CD4-positive, alpha-beta T cell treated with Interleukin-4 for 1 hour (primary cell): ENCODE measurements around the gene NDUFV2.

Experiments
- DNase-seq, 2 donors: peaks; one replicate each; pipeline ENCODE4 v3.0.0-alpha.2; 2020 to 2022

Gene NDUFV2

DNA sequence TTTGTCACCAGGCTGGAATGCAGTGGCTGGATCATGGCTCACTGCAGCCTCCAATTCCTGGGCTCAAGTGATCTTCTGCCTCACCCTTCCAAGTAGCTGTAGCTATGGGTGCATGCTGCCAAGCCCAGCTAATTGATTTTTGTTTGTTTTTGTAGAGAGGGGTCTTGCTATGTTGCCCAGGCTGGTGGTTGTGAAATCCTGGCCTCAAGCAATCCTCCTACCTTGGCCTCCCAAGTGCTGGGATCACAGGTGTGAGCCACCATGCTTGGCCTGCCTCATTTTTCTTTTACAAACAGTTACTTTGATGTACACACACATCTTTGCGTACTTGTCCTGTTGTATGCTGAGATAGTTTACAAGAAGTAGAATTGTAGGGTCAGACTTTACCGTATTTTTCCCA lies 21.0 kb downstream of the NDUFV2 start:
- DNase-seq: no peak

GRCh38 chr18:9124824-9125223 lies 22.3 kb downstream of the NDUFV2 start:
- DNase-seq: no peak

GRCh38 chr18:9126337-9126736 lies 23.8 kb downstream of the NDUFV2 start:
- no peak for DNase-seq

GRCh38 chr18:9130195-9130594 lies 27.7 kb downstream of the NDUFV2 start:
- no peak for DNase-seq

DNA sequence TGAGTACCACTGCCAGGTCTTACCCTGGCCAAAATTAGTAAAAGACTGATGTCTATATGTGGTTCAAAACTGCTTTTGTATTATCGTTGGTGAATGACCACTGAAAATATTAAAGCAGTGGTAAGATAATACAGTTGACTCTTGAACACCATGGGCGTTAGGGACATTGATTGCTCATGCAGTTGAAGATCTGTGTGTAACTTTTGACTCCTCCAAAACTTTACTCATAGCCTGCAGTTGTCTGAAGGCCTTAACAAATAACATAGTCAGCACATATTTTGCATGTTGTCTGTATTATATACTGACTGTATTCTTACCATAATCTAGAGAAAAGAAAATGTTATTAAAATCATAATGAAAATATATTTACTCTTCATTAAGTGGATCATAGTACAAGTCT lies 28.3 kb downstream of the NDUFV2 start:
- DNase-seq: no peak

DNA sequence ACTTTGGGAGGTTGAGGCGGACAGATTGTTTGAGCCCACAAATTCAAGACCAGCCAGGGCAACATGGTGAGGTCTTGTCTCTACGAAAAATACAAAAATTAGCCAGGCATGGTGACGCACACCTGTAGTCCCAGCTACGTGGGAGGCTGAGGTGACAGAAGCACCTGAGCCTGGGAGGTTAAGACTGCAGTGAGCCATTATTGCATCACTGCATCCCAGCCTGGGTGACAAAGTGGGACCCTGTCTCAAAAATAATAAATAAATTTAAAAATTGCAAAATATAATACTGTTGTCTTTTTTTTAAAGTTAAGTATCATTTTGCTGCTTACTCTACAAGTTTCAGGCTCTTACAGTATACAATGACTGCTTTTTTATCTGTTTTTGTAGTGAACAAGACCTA lies 30.1 kb downstream of the NDUFV2 start:
- DNase-seq: no peak

DNA sequence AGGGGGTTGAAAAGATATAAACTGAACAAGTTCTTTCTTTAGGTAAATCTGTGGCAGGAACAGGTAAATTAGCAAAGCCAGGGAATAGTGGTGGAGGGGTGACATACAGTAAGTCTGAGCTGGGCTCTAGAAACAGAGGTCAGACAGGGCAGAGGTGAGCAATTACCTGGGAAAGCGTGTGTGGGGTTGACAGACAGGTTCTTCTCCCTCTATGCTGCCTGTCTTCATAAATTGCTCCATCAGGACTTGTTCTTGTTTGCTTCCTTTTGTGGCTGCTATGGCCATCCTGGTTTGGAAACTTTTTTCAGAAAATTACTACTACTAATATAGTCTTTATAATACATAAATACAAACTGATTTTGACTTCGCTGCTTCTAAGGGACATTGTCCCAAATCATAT lies 30.7 kb downstream of the NDUFV2 start:
- no peak for DNase-seq

DNA sequence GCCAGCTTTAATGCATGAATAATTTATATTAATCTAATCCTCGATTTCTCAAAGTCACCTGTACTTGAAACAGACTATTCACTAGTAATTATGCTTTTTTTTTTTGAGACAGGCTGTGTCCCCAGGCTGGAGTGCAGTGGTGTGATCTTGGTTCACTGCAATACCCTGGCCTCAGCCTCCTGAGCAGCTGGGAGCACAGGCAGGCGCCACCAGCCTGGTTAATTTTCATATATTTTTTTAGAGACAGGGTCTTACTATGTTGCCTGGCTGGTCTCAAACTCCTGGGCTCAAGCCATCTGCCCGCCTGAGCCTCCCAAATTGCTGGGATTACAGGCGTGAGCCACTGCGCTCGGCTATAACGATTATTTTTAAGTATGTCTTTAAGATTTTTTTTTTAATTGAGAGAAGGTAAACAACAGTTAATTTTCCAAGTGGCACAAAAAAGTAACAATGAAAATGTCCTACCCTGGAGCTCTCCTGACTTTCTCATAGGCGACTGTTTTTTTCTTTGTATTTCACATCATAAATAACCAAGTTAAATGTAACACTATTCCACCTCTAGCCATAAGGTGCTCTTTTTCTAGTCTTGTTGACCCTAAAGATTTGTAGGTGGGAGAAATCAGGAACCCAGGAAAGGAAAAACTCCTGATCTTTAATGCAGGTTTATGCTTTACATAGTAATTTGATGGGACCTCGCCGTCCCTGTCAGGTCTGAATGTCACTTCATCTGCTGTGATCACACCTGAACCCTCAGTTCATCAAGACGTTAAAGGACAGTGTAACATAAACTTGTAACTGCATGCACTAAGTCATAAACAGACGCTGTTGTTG lies 32.8 kb downstream of the NDUFV2 start:
- no peak for DNase-seq

DNA sequence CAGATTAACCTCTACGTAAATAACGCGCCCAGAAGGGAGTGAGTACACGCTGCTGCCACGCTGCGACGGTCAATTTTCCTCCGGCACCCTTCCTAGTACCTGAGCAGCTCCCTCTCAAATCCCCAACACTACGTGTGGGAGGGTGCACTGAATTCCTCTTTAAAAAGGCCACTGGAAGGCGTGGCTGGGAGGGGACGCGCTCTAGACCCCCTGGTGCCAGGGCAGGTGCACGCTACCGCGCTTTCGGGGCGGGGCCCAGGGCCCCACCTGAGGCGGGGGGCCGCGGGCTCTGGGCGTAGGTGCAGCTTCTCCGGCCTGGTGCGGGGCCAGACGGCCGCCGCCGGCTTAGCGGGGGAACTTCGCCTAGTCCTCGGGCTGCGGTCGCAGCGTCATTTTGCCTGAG lies 33.4 kb downstream of the NDUFV2 start:
- no peak for DNase-seq

GRCh38 chr18:9136315-9137155 lies 34.0 kb downstream of the NDUFV2 start, which contains the start of gene ANKRD12:
Gene ANKRD12 (plus strand): TSS chr18:9136781. CDS start chr18:9182433, 45,652 bp downstream.
- peak; percentile 99 for DNase-seq

GRCh38 chr18:9137168-9138066 lies 34.9 kb downstream of the NDUFV2 start:
- DNase-seq: peak; percentile 76 to 79

DNA sequence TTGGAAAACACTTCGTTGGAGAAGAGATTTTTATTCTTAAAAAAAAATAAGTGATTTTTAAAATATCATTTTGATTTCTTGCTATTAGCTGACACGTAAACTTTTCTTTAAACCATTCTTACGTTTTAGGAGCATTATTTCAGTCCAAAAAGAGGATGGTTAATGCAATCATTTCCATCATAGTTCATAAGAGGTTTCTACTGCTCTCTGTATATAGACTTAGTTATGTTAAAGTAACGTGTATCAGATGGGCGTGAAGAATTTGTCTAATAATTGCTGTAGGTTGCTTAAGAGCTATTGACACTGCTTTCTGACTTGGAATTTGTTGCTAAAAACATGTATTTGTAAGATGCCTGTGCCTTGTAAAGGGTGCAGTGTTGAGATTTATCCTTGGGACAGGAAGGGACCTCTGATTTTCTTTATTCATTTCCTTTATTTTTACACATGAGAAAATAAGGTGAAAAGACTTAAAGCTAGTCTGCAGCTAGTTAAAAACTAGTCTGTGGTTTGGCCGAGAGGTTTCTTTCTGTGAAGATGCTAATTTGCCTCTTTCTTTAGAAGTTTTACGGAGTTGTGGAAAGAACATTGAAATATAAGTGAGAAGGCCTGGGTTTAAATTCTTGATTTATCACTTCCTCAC lies 37.0 kb downstream of the NDUFV2 start:
- DNase-seq: peak in 1 of 2 donors; percentile 43

- DNase-seq: peak in 1 of 2 donors; percentile 39
Observed at GRCh38 chr18:9140381-9140780, 37.9 kb downstream of the NDUFV2 start.

DNA sequence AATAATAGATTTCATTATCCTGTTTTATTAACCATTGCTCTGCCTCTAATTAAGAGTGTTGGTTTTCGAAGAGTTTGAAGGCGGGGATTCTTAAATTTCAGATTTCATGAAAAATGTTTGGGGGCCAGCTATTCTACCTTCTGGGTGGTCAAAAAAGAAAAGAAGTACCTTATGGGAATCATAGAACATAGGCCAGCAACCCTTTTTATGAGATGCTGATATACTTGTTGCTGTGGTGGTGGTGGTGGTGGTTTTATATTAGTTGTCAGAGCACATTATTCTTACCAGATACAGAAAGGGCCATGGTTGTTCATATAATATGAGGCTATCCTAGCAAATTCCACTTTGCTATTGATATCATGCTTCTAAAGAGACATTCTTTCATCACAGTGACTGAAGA lies 38.5 kb downstream of the NDUFV2 start:
- DNase-seq: no peak

GRCh38 chr18:9146224-9146623 lies 43.7 kb downstream of the NDUFV2 start:
- DNase-seq: no peak

GRCh38 chr18:9147440-9148202 lies 45.1 kb downstream of the NDUFV2 start:
- peak; percentile 54 to 78 for DNase-seq

DNA sequence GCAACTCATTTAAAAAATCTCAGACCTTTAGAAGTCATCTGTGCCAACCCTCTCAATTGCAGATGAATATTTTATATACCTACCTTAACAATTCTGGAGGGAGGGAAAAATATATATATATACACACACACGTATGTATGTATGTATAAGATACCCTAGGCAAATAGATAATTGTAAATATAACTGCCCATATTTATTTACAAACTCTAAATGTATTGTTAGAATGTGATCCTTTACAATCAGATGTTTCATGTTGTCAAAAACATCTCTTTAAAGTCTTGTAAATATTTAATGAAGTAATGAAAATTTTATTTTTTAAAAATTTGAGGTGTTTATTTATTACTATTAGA lies 45.7 kb downstream of the NDUFV2 start:
- DNase-seq: no peak

GRCh38 chr18:9150121-9150520 lies 47.6 kb downstream of the NDUFV2 start:
- DNase-seq: no peak

DNA sequence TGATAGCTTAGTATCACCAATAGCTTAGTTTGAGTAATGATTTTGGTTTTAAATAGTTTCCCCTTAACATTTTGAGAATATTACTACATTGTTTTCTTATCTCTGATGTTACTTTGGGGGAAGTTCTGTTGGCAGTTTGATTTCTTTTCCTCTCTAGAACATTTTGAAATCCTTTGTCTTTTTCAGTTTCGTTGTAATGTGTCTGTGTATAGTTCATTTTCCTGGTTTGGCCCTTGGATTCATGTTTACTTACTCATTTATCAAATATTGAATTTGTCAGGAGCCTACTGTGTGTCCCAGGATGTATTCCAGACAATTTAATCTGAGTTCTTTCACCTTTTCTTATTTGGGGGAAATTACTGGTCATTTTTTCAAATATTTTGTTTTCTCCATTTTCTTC lies 50.8 kb downstream of the NDUFV2 start:
- no peak for DNase-seq

DNA sequence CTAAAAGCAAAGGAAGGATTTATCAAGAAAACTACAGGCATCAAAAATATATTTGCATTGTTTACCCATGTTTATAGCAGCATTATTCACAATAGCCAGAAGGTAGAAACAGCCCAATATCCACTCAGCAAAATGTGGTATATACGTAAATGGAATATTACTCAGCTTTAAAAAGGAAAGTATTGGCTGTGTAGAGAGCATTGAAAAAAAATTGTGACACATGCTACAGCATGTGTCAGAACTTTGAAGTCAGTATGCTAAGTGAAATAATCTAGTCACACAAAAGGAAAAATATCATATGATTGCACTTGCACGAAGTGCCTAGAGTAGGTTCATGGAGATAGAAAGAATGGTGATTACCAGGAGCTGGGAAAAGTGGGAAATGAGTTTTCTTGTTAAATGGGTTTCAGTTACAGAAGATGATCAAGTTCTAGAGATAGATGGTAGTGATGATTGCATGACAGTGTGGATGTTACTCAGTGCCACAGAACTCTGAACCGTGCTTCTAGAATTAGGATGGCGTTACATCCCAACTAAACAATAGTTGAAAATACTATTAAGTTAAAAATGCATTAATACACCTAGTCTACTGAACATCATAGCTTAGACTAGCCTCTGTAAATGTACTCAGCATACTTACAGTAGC lies 54.2 kb downstream of the NDUFV2 start:
- no peak for DNase-seq

DNA sequence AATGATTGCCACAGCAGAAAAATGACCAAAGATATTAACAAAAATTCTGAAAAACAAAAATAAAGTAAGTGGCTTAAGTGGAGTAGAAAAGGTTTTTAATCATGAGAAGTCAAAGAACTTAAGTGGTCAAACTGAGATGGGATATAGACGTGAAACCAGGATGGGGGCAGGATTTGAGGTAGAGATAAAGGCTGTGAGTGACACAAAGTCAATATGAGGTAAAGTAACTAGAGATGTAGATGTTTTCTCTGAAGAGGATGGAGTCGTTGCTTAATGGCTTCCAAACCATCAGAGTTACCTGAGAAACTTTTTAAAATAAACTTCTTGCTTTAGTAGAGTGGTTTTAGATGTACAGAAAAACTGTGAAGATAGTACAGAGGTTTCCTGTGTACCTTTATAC lies 55.3 kb downstream of the NDUFV2 start:
- no peak for DNase-seq
